SK-N-SH (cell line): ENCODE results near the gene TULP4. TPM values are rescaled to one million over a fixed set of nuclear protein-coding genes. Genes with fewer than 3 reads are reported as not detected.
A peak's percentile ranks its signal among the peaks of the same experiment; 100 is the strongest.

Experiments used
- CTCF ChIA-PET: fragments of 300-600, 350-600 bp; formaldehyde crosslinking; extraction: SDS; loops from one replicate; lab custom pipeline; 2021; lab: Yijun Ruan, JAX
- POLR2A ChIA-PET: fragments of 350-600 bp; sonication (Branson Sonifier 250); formaldehyde crosslinking; extraction: SDS; loops from one replicate; lab custom pipeline; 2020; ENCODE audit warnings: antibody characterized with exemption, inconsistent platforms; lab: Yijun Ruan, JAX
- DNase-seq: peaks from one replicate; pipeline ENCODE4 v3.0.0; 2012
- H2AFZ ChIP-seq: fragments of 200-600 bp; sonication (generic); 2 replicates; pipeline ENCODE4 v1.8.1; 2016; ENCODE audit warnings: antibody characterized with exemption, mild to moderate bottlenecking, low read depth
- H3F3A ChIP-seq: fragments of 200-600 bp; sonication (generic); replicated peaks from 2 replicates; pipeline ENCODE3; 2016; ENCODE audit warnings: antibody characterized with exemption, mild to moderate bottlenecking; ENCODE audit not compliant: insufficient read depth
- H3K27ac ChIP-seq, 2 experiments: fragments of 200-500 bp in 1 of 2; fragments of 200-600 bp in 1 of 2; sonication (Bioruptor generic) in 1 of 2; sonication (generic), shearing (Covaris generic) in 1 of 2; 2 replicates each; pipeline versions ENCODE4 v1.5.1 to v1.6.1; 2014 to 2016; ENCODE audit warnings: low read depth in 2 of 2, inconsistent platforms in 1 of 2, low read length in 1 of 2, mild to moderate bottlenecking in 1 of 2, mixed read lengths in 1 of 2
- H3K27me3 ChIP-seq: fragments of 200-600 bp; sonication (generic), shearing (Covaris generic); 2 replicates; pipeline ENCODE4 v1.6.1; 2016; ENCODE audit warnings: mixed run types; ENCODE audit not compliant: insufficient read depth
- H3K36me3 ChIP-seq, 2 experiments: fragments of 200-500 bp in 1 of 2; fragments of 200-600 bp in 1 of 2; sonication (Bioruptor generic) in 1 of 2; sonication (generic) in 1 of 2; replicated peaks in 1 of 2; 2 replicates each; pipeline versions ENCODE3 to v1.5.1; 2014 to 2016; ENCODE audit warnings: low read length in 1 of 2, mild to moderate bottlenecking in 1 of 2; ENCODE audit not compliant: insufficient read depth in 2 of 2, control insufficient read depth in 1 of 2
- H3K4me1 ChIP-seq, 2 experiments: fragments of 200-500 bp in 1 of 2; fragments of 200-600 bp in 1 of 2; sonication (Bioruptor generic) in 1 of 2; sonication (generic), shearing (Covaris generic) in 1 of 2; 2 replicates each; pipeline versions ENCODE4 v1.5.1 to v1.6.1; 2014 to 2016; ENCODE audit warnings: low read depth in 1 of 2, low read length in 1 of 2, mixed run types in 1 of 2; ENCODE audit not compliant: insufficient read depth in 2 of 2, control insufficient read depth in 1 of 2
- H3K4me2 ChIP-seq: fragments of 200-600 bp; sonication (generic), shearing (Covaris generic); 2 replicates; pipeline ENCODE4 v1.6.1; 2017; ENCODE audit warnings: mixed run types
- H3K4me3 ChIP-seq, 2 experiments: fragments of 200-500 bp in 1 of 2; fragments of 200-600 bp in 1 of 2; sonication (Bioruptor generic) in 1 of 2; sonication (generic), shearing (Covaris generic) in 1 of 2; 2 replicates each; pipeline versions ENCODE4 v1.5.1 to v1.8.1; 2014 to 2016; ENCODE audit warnings: low read depth in 2 of 2, inconsistent platforms in 1 of 2, low read length in 1 of 2, mild to moderate bottlenecking in 1 of 2, mixed read lengths in 1 of 2, moderate library complexity in 1 of 2
- H3K79me2 ChIP-seq: fragments of 200-600 bp; sonication (generic); 2 replicates; pipeline ENCODE4 v1.8.1; 2017; ENCODE audit warnings: mild to moderate bottlenecking; ENCODE audit not compliant: insufficient read depth
- H3K9ac ChIP-seq: fragments of 200-600 bp; sonication (generic); 2 replicates; pipeline ENCODE4 v1.6.1; 2017; ENCODE audit warnings: mixed run types
- H3K9me2 ChIP-seq: fragments of 200-600 bp; sonication (generic); 2 replicates; pipeline ENCODE4 v1.6.1; 2017; ENCODE audit warnings: mixed run types
- H3K9me3 ChIP-seq: fragments of 200-600 bp; sonication (generic); 2 replicates; pipeline ENCODE4 v1.6.1; 2017; ENCODE audit warnings: mixed run types, mild to moderate bottlenecking, moderate library complexity
- H4K20me1 ChIP-seq: fragments of 200-600 bp; sonication (generic); 2 replicates; pipeline ENCODE4 v1.6.1; 2017; ENCODE audit warnings: mild to moderate bottlenecking, mixed run types; ENCODE audit not compliant: insufficient read depth
- CHD2 ChIP-seq: fragments of 150-350 bp; IDR thresholded peaks from 2 replicates; pipeline ENCODE4 v1.6.1; 2018; ENCODE audit warnings: low read length; ENCODE audit not compliant: partially characterized antibody
- EP300 ChIP-seq, 2 experiments: IDR thresholded peaks; 2 replicates each; pipeline versions ENCODE4 v1.4.0 to v1.6.1; 2012; ENCODE audit warnings: borderline replicate concordance in 1 of 2, low read depth in 1 of 2, low read length in 1 of 2
- EZH2phosphoT487 ChIP-seq: fragments of 200-600 bp; sonication (generic); IDR thresholded peaks from 2 replicates; pipeline ENCODE4 v1.6.1; 2017; ENCODE audit warnings: low read depth, mixed run types, mild to moderate bottlenecking, antibody characterized with exemption, moderate library complexity, borderline replicate concordance
- FOSL2 ChIP-seq: IDR thresholded peaks from 2 replicates; pipeline ENCODE4 v1.4.0; 2012; ENCODE audit warnings: low read depth, mild to moderate bottlenecking, moderate library complexity, borderline replicate concordance
- GABPA ChIP-seq: IDR thresholded peaks from 2 replicates; pipeline ENCODE4 v1.4.0; 2012; ENCODE audit warnings: low read depth, mild to moderate bottlenecking
- IRF3 ChIP-seq: fragments of 150-350 bp; IDR thresholded peaks from 2 replicates; pipeline ENCODE4 v1.6.1; 2016; ENCODE audit warnings: mild to moderate bottlenecking, low read depth, low read length
- TAF1 ChIP-seq: IDR thresholded peaks from 2 replicates; pipeline ENCODE4 v1.6.1; 2012; ENCODE audit warnings: low read depth, mild to moderate bottlenecking, low read length, moderate library complexity, borderline replicate concordance
- USF2 ChIP-seq: fragments of 150-350 bp; IDR thresholded peaks from 2 replicates; pipeline ENCODE4 v1.6.1; 2017; ENCODE audit warnings: antibody characterized with exemption, low read length, low read depth, borderline replicate concordance
- YY1 ChIP-seq: IDR thresholded peaks from 2 replicates; pipeline ENCODE4 v1.4.0; 2012; ENCODE audit warnings: low read depth, mild to moderate bottlenecking
- WGBS: methylation state at CpG from one replicate; pipeline ENCODE4 v1.1.6; 2017; ENCODE audit warnings: low lambda C conversion rate; 5-methylcytosine and 5-hydroxymethylcytosine counted together
- polyA plus RNA-seq, 3 experiments: library from polyadenylated mRNA; depleted of rRNA; stranded (reverse); fragments of >200 nt; gene quantifications; 2 replicates each; pipeline ENCODE4 v1.2.3, GENCODE V29; 2012

The TULP4 gene
- polyA plus RNA-seq, 1 of the 3 experiments (the other 2 are of a cell fraction), result 5.9 TPM

GRCh38 chr6:158410784-158411183, 98.5 kb downstream of the TULP4 start:
- CTCF ChIA-PET, result interaction anchor here (0.7 to 1.8 kb wide), 3 partner anchors 12 to 190 kb away, joined by 3 to 5 read pairs (median 4); no protein-coding TSS in a partner anchor
- Histone ChIP-seq H3K4me1 (peaks cover 21 to 38% of the 10 kb centered on the region in 2 experiments), H3K9me2 (no peaks in the 10 kb centered on the region), H3K9me3 (no peaks in the 10 kb centered on the region), H3K9ac (no peak overlapping the region), H3K27me3 (no peaks in the 10 kb centered on the region), H4K20me1 (0 out of 2 replicates have a peak, but pooled peaks cover 4% of the 10 kb centered on the region), H3F3A (peaks cover 9% of the 10 kb centered on the region), H3K4me2 (no peak overlapping the region), H3K79me2 (peaks cover 22% of the 10 kb centered on the region; the same call in 1 of the 2 replicates), H3K27ac (peak overlapping the region in 1 of 2 experiments; percentile 14; a peak in 1 of 4 replicates), H3K36me3 (peaks cover 12 to 13% of the 10 kb centered on the region in 2 experiments), H3K4me3 (no peak overlapping the region), H2AFZ (no peak overlapping the region)
- no peak for DNase-seq
- WGBS, result 92% methylated on average over 8 of the region's 8 CpGs
- TF ChIP-seq EP300 (IDR thresholded peaks at IDR 0.05; ENCODE audit: borderline replicate concordance in 1 of 2, low read depth in 1 of 2, low read length in 1 of 2), result no peak
- TF ChIP-seq IRF3, result no peak
- no peak for TF ChIP-seq EZH2phosphoT487
- TF ChIP-seq CHD2, result no peak
- no peak for TF ChIP-seq YY1
- no peak for TF ChIP-seq TAF1
- POLR2A ChIA-PET, result no interaction called here

GRCh38 chr6:158411998-158412397, 99.7 kb downstream of the TULP4 start:
- no peak overlapping the region for H3K4me2 ChIP-seq
- no peaks in the 10 kb centered on the region for H3K9me3 ChIP-seq
- no peaks in the 10 kb centered on the region for H3K9me2 ChIP-seq
- no peak overlapping the region for H2AFZ ChIP-seq
- no peak for TF ChIP-seq GABPA
- TF ChIP-seq FOSL2, result no peak
- no peak for TF ChIP-seq TAF1
- TF ChIP-seq EZH2phosphoT487, result no peak
- TF ChIP-seq CHD2, result no peak
- no peak for TF ChIP-seq EP300 (IDR thresholded peaks at IDR 0.05; ENCODE audit: borderline replicate concordance in 1 of 2, low read depth in 1 of 2, low read length in 1 of 2)
- TF ChIP-seq USF2, result no peak
- H3K27me3 ChIP-seq, result no peaks in the 10 kb centered on the region
- H3K79me2 ChIP-seq, result peaks cover 22% of the 10 kb centered on the region; the same call in 1 of the 2 replicates
- H3K36me3 ChIP-seq, result peaks cover 10 to 18% of the 10 kb centered on the region in 2 experiments
- H4K20me1 ChIP-seq, result 0 out of 2 replicates have a peak, but pooled peaks cover 4% of the 10 kb centered on the region
- POLR2A ChIA-PET, result no interaction called here
- peaks cover 24 to 40% of the 10 kb centered on the region in 2 experiments for H3K4me1 ChIP-seq
- H3K4me3 ChIP-seq, result no peak overlapping the region
- H3K9ac ChIP-seq, result no peak overlapping the region
- WGBS, result 79% methylated on average over 4 of the region's 4 CpGs
- no peak overlapping the region; a peak in 1 of 4 replicates for H3K27ac ChIP-seq
- DNase-seq, result no peak
- CTCF ChIA-PET, result interaction anchor here (1.3 kb wide), 1 partner anchor 191 kb away, joined by 4 read pairs; no protein-coding TSS in a partner anchor
- H3F3A ChIP-seq, result peaks cover 15% of the 10 kb centered on the region
